ENCODE results near the gene DRC7. TPM values are rescaled to one million over a fixed set of nuclear protein-coding genes. Genes with fewer than 3 reads are reported as not detected.

Gene DRC7
- total and polyA plus RNA-seq, 9 of the 15 experiments (the other 6 are each of a cell fraction or from before 2014, with no cell fraction given) = 0.04 to 0.33 (median 0.12) TPM; not detected in 3

DNA sequence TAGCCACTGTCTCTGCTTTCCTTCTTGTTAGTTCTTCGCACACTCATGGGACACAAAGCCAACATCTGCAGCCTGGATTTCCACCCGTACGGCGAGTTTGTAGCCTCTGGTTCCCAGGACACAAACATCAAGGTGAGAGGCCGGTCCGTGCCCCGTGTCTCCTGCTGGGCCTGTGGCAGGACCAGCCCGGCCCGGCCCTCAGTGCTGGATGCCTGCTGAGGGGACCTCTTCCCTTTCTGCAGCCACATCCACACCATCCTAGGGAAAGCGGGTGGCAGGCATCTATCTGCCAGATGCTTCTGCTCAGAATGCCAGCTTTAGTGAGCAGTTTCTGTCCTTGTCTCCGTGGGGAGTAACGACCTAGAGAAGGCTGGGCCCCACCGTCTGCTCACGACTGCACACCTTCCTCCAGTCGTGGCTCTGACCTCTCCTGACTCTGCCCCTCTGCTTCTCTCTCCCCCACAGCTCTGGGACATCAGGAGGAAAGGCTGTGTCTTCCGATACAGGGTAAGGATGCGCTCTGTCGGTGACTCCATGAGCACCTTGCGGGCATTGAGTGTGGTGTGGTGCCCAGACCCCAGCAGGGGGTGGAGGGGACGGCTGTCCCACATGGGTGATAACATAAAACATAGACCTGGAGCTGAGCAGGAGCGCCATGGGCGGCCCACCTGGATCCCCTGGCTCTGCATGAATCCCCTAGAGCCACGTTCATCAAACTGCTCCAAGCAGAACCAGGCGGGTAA, 56.4 kb downstream of the DRC7 start (continued):
- TF ChIP-seq, protein P1, sequence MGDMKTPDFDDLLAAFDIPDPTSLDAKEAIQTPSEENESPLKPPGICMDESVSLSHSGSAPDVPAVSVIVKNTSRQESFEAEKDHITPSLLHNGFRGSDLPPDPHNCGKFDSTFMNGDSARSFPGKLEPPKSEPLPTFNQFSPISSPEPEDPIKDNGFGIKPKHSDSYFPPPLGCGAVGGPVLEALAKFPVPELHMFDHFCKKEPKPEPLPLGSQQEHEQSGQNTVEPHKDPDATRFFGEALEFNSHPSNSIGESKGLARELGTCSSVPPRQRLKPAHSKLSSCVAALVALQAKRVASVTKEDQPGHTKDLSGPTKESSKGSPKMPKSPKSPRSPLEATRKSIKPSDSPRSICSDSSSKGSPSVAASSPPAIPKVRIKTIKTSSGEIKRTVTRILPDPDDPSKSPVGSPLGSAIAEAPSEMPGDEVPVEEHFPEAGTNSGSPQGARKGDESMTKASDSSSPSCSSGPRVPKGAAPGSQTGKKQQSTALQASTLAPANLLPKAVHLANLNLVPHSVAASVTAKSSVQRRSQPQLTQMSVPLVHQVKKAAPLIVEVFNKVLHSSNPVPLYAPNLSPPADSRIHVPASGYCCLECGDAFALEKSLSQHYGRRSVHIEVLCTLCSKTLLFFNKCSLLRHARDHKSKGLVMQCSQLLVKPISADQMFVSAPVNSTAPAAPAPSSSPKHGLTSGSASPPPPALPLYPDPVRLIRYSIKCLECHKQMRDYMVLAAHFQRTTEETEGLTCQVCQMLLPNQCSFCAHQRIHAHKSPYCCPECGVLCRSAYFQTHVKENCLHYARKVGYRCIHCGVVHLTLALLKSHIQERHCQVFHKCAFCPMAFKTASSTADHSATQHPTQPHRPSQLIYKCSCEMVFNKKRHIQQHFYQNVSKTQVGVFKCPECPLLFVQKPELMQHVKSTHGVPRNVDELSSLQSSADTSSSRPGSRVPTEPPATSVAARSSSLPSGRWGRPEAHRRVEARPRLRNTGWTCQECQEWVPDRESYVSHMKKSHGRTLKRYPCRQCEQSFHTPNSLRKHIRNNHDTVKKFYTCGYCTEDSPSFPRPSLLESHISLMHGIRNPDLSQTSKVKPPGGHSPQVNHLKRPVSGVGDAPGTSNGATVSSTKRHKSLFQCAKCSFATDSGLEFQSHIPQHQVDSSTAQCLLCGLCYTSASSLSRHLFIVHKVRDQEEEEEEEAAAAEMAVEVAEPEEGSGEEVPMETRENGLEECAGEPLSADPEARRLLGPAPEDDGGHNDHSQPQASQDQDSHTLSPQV (IDR thresholded peaks at IDR 0.05) = no peak

DNA sequence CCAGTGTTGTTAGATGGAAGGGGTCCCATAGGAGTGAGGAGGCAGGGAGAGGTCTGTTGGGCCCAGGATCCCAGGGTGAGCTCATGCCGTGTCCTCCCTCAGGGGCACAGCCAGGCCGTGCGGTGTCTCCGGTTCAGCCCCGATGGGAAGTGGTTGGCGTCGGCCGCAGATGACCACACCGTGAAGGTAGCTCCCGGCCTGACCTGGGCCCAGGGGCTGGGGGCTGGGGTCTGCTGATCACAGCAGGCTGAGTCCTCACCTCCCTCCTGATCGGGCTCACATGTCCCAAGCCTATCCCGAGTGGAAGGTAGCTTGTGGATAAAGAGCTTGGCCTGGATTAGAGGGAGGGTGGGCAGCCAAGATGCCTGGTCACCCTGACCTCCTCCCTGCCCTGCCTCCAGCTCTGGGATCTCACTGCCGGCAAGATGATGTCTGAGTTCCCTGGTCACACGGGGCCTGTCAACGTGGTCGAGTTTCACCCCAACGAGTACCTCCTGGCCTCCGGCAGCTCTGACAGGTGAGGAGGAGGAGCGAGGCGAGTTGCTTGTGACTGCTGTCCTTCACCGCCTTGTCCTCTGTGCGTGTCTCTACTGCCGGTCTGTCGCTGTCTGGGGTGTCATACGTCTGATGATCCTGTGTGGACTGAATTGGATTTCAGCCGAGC, 57.1 kb downstream of the DRC7 start:
- 0 out of 2 replicates have a peak, but pooled peaks have one; percentile 14 for TF ChIP-seq POLR2G (IDR thresholded peaks at IDR 0.05; ENCODE audit: low read depth, low read length)
- no peak for TF ChIP-seq ZNF707 (CRISPR knock-in tag; conservative IDR thresholded peaks at IDR 0.05)
- ChIA-PET POLR2A (interaction anchor here (0.5 to 1.0 kb wide), 3 partner anchors 8 to 267 kb away, joined by 3 read pairs; no protein-coding TSS in a partner anchor), CTCF (ENCODE audit: low intra/inter-chr PET ratio) (no interaction called here)
- H3K9me3 ChIP-seq (replicated peaks; ENCODE audit: control insufficient read depth, insufficient read depth, low read depth, low read length) = no peaks in the 10 kb centered on the region
- H3K27me3 ChIP-seq (ENCODE audit: control insufficient read depth in 2 of 2, insufficient read depth in 2 of 2, low read length in 2 of 2) = no peaks in the 10 kb centered on the region
- peaks cover 0 to 23% of the 10 kb centered on the region in 2 experiments; a peak in 2 of 5 replicates for H3K4me1 ChIP-seq (replicated peaks in 1 of 2; ENCODE audit: control insufficient read depth in 2 of 2, insufficient read depth in 2 of 2, low read length in 2 of 2)
- FAIRE-seq (no peak), ATAC-seq (no peak), DNase-seq (ENCODE audit: extremely low read depth in 1 of 4, low spot score in 3 of 4) (no peak)
- H3K79me2 ChIP-seq (ENCODE audit: control insufficient read depth, insufficient read depth, low read length) = no peaks in the 10 kb centered on the region
- 81% methylated on average over 25 of the region's 26 CpGs for WGBS (ENCODE audit: insufficient coverage, low coverage, missing lambda C conversion rate)
- no peak overlapping the region for H2AFZ ChIP-seq (ENCODE audit: low read depth, low read length)
- in situ Hi-C loops (cut with MboI) (loop anchor here (10.0 kb wide), 1 partner anchor 253 kb away; the partner anchor contains the start of genes USB1 and ZNF319), intact Hi-C loops (cut with micrococcal nuclease) (no loop called here)
- no peaks in the 10 kb centered on the region for H3K9me1 ChIP-seq (ENCODE audit: control insufficient read depth, insufficient read depth, low read length)
- H4K20me1 ChIP-seq (replicated peaks; ENCODE audit: control insufficient read depth, insufficient read depth, low read length) = no peaks in the 10 kb centered on the region; the same call in 1 of the 2 replicates
- peak overlapping the region in 1 of 2 experiments; percentile 52; a peak in 2 of 4 replicates for H3K9ac ChIP-seq (ENCODE audit: insufficient read depth in 1 of 2, low read depth in 2 of 2, low read length in 2 of 2)
- H3K27ac ChIP-seq (ENCODE audit: extremely low read depth, low read depth, low read length) = no peak overlapping the region
- BruUV-seq (replicated peaks) = no TSS peak
- no peak overlapping the region for H3K4me2 ChIP-seq (ENCODE audit: insufficient read depth, low read length)
- no peak overlapping the region for H3K4me3 ChIP-seq
- H3K36me3 ChIP-seq (ENCODE audit: control insufficient read depth, insufficient read depth, low read length) = peaks cover 55% of the 10 kb centered on the region; the same call in 2 of the 3 replicates
